Measurements from ENCODE around the gene PAPSS1.
A peak's percentile ranks its signal among the peaks of the same experiment; 100 is the strongest.
"Not testable (repeated sequence)": the region's sequence is repeated elsewhere in the genome, so short reads cannot be mapped to it uniquely, and the experiment has no call there.

Gene PAPSS1

DNA sequence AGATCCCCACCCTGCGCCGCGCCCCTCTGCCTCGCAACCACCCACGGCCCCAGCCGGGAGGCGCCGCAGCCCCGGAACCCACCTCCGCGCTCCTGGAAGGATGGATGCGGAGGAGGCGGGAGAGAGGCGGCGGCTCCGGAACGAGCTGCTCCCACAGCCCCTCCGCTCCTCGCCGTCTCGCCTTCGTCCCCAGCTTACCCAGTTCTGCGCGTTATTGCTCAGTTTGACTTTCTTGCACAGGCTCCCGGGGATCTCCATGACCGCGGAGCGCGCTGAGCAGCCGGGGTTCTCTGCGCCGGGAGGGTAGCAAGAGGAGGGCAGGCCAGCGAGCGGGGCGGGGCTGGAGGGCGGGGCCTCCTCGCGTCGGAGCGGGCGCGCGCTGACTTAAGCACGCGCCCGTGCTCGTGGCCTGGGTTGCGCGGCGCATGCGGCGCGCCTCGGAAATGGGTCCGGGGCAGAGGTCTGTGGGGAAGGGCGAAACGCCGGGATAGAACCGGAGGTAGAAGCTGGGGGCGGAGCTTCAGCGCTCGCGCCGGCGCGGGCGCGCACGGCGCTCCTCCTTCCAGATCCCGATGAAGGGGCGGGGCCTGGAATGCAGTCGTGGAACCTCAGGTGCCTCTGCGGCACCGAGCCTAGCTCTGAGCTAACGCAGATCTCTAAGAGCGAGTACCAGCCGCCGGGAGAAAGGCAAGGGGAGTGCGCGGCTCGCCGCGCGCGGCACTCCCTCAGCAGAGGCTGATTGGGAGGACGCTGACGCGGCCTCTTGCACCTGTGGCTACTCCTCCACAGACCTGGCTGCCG is at the start of gene PAPSS1:
TSS of gene PAPSS1 (minus strand) at position 313 of the 801 bp plus-strand sequence. CDS start at position 258, 55 bp downstream.
- DNase-seq (ENCODE audit: low read depth): peak; percentile 90

DNA sequence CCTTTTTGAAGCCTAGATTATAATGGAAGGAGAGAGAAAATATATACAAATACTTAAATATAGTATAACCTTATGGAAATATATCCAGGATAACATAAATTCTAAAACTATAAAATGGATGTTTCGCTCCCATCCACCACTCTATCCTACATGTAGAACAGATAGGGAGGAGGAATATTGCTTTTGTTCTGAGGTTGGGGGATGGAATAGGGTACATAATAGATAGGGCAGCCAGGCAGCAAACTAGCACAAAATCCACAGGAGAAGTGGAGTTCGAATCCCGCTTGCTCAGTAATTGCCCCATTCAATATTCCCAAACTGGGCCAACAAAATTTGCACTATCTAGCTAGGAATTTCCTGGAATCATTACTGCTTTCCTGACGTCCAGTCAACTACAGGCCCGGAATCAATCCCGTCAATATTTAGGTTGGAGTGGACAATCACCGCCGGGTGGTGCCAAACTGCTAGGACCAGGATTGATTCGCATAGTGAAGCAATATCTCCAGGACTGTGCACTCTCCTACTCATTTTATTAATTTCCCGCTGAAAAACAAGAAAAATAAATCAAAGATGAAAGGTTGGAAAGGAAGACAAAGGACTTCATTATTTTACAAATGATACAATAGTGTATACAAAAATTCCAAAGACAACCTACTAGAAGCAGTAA is 40.4 kb upstream of the PAPSS1 start:
- no peak for DNase-seq (ENCODE audit: low read depth)

DNA sequence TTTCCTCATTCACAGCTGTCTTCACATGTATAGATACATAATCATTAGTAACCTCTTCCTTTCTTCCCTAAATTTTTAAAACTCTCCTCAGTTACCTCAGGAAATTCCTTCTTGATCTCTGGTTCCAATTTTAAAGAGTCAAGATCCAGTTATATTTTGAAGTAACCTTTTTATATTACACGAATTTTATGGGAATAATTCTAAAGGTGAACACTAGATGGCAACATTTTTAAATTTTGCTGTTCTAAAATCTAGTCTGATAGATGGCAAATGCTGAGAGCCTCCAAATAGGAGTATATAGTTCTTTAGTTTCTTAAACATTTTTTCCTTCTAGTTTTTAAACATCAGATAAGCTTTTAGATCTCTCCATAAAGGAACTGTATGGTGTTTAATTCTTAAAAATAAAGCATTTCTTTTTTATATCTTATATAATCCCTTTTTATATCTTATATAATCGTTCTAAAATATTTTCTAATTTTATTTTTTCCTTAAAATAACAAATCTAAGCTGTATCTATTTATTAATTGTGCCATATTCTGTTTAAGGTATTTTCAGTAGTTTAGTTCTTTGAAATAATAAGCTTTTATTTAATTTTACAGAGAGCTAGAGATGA is 37.9 kb upstream of the PAPSS1 start:
- no peak for DNase-seq (ENCODE audit: low read depth)

DNA sequence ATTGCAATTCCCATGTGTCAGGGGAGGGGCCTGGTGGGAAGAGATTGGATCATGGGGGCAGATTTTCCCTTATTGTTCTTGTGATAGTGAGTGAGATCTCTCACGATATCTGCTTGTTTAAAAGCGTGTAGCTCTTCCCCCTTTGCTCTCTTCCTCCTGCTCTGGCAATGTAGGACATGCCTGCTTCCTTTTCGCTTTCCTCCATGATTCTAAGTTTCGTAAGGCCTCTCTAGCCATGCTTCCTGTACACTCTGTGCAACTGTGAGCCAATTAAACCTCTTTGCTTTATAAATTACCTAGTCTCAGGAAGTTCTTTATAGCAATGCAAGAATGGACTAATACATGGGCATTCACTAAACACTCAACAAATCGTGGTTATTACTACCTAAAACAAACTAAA is 37.2 kb upstream of the PAPSS1 start:
- no peak for DNase-seq (ENCODE audit: low read depth)

DNA sequence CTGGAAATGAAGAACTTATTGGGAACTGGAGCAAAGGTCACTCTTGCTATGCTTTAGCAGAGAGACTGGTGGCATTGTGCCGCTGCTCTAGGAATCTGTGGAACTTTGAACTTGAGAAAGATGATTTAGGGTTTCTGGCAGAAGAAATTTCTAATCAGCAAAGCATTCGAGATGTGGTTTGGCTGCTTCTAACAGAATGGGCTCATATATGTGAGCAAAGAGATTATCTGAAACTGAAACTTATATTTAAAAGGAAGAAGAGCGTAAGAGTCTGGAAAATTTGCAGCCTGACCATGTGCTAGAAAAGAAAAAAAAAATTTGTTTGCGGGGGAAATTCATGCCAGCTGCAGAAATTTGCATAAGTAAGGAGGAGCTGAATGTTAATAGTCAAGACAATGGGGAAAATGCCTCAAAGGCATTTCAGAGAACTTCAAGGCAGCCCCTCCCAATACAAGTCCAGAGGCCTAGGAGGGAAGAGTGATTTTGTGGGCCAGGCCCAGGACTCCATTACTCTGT is 35.9 kb upstream of the PAPSS1 start:
- no peak for DNase-seq (ENCODE audit: low read depth)

DNA sequence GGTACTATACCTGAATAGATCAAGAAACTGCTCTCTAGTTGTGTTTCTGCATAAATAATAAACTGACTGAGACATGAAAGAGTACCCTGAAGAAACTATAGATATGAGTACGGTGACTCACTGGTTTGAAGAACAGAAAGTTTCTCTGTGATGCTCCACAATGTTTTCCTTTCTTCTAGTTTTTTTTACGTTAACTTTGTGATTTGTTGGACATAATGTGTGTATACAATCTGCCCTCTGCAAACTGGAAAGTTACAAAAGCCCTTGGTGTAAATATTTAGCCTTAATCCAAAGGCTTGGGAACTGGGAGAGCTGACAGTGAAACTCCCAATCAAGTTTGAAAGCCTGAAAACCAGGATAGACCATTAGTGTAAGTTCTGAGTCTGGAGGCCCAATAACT is 31.6 kb upstream of the PAPSS1 start:
- no peak for DNase-seq (ENCODE audit: low read depth)

DNA sequence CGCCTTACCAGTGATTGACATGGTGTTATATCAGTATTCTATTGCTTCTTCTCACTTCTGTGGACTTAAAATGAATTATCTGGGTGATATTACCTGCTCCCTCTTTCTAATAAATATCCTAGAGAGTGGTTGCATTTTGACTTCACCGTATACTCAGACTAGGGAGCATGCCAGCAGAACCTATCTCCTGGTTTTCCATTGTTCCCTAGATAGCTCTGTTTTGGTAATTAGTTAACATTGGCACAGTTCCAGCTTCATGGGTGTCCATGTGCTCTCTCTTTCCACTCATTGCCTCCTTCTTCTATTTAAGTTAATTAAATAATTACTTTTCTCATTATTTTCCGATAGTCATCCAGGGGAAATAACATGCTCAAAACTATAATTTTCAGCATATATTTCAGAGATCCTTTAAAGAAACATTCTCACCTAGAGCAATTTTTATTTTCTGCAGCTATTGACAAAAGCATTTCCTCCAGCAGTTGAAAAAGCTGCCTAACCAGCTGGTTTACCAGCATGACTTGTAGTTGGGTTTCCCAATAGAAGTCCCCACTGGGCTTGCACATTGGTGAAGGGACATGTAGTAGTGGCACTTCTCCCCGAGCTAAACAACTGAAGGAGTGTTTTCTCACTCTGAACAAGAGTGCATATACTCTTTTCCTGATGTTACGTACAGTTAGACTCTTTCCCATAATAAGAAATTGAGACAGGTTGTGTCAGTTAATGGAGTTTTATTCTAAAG is 27.9 kb upstream of the PAPSS1 start:
- no peak for DNase-seq (ENCODE audit: low read depth)

DNA sequence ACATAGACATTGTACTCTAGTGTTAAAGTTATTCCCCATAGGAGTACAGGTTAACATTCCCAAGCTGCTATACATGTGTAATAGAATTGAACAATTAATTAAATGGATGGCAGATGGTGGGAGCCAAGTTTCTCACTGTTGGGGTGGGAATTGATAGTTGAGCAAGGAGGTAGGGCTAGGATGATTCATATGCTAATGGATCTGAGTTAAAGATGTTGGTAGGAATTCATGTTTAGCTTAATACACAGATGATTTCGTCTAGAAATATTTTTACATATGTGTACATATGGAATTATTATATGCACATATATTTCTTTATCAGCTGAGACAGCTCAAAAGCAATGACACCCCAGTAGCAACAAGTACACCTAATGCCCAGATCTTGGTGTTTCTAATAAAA is 26.1 kb upstream of the PAPSS1 start:
- DNase-seq (ENCODE audit: low read depth): no peak

DNA sequence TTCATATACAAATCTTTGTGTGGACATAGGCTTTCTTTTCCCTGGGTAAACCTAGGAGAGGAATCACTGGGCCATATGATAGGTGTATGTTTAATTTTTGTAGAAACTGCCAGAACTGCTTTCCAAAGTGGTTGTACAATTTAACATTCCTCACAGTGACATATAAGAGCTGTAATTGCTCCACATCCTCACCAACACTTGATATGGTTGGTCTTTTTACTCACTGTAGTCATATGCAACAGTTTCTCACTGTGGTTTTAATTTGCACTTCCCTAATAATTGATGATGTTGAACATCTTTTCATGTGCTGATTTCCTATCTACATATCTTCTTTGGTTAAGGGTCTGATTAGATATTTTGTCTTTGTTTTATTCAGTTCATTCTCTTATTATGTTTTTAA is 24.5 kb upstream of the PAPSS1 start:
- DNase-seq (ENCODE audit: low read depth): no peak

DNA sequence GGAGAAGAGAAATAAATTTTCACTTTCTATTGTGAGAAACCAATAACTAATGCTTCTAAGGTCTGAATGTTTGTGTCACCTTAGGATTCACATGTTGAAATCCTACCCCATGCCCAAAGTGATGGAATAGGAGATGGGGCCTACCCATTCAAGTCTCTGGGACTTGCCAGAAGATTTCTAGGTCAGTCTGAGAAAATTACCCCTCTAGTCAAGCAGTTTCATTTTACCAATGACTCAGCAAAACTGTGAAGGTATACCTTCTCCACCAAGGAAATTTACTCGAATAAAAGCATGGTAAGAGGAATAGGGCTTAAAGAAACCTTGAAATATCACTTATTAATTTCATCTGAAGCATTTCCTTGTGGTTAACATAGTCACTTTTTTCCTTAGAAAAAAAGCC is 23.5 kb upstream of the PAPSS1 start:
- no peak for DNase-seq (ENCODE audit: low read depth)

DNA sequence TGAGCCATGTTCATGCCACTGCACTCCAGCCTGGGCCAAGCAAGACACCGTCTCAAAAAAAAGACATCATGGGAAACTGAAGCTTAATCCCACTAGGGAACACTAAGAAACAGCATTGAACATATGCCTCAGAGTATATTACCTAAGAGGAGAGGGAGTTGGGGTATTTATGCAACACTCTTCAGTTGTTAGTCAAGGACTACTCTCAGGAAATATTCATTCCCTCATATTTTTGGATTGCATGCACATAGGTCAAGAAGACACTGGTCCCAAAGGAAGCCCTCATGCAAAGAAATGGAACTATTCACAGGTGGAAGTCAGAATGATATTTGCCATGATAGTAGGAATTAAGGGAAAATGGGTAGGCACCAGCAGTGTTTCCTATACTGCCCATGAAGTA is 22.8 kb upstream of the PAPSS1 start:
- DNase-seq (ENCODE audit: low read depth): no peak

DNA sequence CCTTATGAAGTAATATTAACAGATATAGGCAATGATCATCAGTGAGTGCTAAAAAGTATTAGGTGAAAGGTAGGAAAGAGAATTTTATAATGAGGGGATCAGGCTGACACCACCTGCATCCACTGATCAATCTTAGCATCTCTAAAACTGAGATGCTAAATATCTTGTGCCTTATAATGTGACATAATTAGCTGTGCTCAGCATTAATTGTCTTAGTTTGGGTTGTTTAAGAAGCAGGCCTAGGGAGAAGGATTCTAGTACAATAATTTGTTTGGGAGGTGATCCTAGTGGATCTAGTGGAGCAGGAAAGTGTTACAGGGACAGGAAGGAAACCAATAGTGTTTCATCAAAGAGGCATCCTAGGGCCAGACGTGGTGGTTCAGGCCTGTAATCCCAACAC is 22.2 kb upstream of the PAPSS1 start:
- no peak for DNase-seq (ENCODE audit: low read depth)

DNA sequence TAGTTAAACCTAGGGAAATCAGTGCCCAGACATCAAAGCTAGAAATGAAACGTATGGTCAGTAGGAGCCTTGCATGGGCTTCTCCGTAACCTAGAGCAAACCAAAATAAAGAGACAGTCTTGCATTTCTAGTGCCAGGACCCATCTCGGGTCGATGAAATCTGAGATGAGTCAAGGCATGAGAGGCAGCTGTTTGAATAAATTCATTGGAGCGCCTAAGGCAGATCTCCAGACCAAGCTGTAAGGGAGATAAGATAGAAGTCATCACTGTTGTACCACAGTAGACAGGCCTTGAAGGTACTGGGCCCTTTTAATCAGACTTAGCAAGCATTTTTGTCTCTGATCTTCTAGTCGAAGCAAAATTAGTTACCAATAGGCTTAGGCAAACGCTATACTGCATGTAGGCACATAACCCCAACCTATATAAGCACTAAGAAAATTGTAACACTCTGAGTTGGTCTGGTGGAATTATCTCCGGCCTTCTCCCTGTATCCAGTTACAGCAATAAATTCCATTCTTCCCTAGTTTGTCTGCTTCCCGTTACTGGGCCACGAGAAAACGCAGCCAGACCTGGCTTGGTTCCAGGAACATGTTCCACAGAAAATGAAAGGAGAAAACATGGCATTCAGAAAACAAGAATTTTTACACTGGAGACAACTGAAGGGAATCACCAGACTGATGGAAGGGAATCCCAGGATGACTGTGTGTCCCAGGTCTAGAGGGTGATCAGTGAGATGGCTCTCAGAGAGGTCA is 21.1 kb upstream of the PAPSS1 start:
- DNase-seq (ENCODE audit: low read depth): no peak

DNA sequence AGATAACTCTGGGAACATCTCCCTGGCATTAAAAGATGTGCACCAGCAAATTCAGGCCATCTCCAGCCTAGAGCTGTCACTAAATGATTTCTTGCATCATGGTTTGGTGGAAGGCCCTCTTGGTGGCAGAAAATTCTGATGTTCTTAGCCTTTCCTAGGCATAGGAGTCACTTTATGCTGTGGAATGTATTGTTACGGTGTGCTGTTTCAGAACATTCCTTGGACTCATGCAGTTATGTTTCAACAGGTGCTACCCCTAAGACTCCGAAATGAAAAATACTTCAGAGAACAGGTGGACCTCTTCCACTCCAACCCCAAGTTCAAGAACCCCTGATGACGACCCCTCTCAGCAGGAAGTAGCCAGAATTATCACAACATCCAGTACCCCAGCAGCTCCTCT is 20.3 kb upstream of the PAPSS1 start:
- no peak for DNase-seq (ENCODE audit: low read depth)

DNA sequence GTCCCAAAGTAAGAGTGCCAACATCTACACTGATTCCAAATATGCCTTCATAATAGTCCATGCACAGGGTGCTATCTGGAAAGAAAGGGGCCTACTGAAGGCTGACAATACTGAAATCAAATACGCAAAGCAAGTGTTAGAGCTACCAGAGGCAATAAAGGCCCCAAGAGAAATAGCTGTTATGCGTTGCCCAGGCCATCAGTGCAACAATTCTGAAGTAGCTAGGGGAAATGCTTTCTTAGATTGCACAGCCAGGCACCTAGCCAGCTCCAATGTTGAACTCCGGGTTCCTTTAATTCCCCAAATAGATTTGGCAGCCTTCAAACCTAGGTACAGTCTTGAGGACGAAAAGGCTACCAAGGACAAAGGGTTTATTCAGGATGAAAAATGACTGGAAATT is 17.4 kb upstream of the PAPSS1 start:
- DNase-seq (ENCODE audit: low read depth): no peak

DNA sequence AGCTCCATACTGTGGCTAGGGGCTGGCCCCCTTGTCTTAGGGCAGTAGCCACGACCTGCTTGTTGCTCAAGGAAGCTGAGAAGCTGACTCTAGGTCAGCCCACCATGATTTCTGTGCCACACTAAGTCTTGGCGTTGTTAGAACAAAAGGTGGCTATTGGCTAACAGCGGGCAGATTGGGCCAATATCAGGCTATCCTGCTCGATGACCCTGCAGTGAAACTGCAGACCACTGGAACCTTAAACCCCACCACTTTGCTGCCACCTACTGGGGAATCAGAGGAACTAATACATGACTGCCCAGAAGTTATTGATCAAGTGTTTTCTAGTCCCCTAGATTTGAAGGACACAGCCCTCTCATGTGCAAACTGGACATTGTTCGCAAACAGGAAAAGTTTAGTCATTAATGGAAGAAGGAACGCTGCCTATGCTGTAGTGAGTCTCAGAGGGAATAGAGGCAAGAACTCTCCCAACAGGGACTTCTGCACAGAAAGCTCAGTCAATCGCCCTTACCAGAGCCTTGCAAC is 17.0 kb upstream of the PAPSS1 start:
- peak; percentile 28 for DNase-seq (ENCODE audit: low read depth)

DNA sequence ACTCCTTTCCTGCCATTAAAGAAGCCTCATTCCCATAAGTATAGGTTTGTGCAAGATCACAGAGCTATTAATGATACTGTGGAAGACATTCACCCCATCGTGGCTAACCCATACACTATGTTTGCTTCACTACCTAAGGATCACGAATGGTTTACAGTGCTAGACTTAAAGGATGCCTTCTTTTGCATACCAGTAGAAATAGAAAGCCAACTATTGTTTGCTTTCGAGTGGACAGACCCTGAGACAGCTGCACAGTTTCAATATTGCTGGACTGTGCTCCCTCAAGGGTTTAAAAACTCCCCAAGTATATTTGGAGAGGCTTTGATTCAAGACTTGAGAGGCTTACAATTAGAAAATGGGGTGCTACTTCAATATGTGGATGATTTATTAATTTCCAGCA is 16.0 kb upstream of the PAPSS1 start:
- no peak for DNase-seq (ENCODE audit: low read depth)

DNA sequence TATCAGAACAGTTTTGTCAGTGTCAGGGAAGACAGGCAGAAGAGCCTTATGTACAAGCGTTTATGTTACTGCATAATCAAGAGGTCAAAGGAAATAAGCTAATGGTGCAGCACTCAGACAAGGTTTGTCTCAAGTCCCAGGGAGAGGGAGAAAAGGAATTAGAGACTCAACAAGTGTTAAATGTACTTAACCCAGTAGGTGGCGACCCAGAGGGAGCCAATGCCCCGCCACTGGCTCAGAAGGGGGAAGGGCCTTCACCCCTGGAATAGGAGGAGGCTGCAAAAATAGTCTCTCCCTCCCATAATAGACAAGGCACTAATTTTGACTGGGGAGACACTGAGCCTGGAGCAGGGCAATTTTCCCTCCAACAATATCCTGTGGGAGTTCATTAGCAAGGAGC is 14.1 kb upstream of the PAPSS1 start:
- DNase-seq (ENCODE audit: low read depth): no peak

DNA sequence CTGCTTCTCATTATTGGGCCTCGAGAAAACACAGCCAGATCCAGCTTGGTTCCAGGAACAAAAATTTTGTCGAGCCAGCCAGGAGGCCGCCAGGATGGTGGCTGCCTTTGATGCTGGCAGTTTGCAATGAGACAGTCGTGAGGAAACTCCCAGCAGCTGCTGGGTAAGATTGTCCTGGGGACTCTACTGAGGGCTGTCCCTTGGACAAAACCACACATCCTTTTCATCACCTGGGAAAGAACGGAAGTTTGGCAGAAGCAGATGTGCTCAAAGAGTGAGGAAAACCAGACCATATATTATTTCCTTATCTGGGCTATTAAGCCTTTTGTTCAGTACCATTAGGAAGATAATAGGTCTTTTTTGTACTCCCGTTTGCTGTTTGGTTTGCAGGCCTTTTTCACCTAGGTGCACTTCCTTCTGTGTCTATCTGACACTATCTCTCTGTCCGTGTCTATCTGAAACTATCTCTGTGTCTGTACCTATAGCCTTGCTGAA is 13.4 kb upstream of the PAPSS1 start:
- DNase-seq (ENCODE audit: low read depth): no peak

DNA sequence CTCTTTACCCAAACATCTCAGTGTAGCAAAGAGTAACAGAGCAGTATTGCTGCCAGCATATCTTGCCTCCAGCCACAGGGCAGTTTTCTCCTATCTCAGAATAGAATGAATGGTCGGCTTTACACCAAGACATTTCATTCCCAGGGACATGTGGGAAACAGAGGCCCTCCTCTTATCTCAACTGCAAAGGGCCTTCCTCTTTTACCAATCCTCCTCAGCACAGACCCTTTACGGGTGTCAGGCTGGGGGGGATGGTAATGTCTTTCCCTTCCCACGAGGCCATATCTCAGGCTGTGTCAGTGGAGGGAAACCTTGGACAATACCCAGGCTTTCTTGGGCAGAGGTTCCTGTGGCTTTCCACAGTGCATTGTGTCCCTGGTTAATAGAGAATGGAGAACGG is 9.0 kb upstream of the PAPSS1 start:
- not testable (repeated sequence) for DNase-seq (ENCODE audit: low read depth)

Measured in stimulated activated CD8-positive, alpha-beta memory T cell treated with anti-CD3 and anti-CD28 coated beads, Interleukin-12 subunit alpha, Interleukin-12 subunit beta, amount 100 ng/mL, for 1 hour (primary cell).